BJ (cell line): ENCODE results near the gene UBASH3B. TPM values are rescaled to one million over a fixed set of nuclear protein-coding genes. Genes with fewer than 3 reads are reported as not detected.

Source experiments
- CTCF ChIA-PET: fragments of 350-600 bp; formaldehyde crosslinking; extraction: SDS; loops from one replicate; lab custom pipeline; 2021; ENCODE audit warnings: antibody characterized with exemption, inconsistent platforms; lab: Yijun Ruan, JAX
- POLR2A ChIA-PET: fragments of 300-600 bp; sonication (Branson Sonifier 250); formaldehyde crosslinking; extraction: SDS; loops from one replicate; lab custom pipeline; 2021; ENCODE audit warnings: antibody characterized with exemption; lab: Charles Lee
- DNase-seq: peaks from one replicate; pipeline ENCODE4 v3.0.0-alpha.2; 2011; ENCODE audit warnings: low read depth
- H3K27me3 ChIP-seq: 2 replicates; pipeline ENCODE4 v1.6.0; 2011; ENCODE audit warnings: low read length; ENCODE audit not compliant: control insufficient read depth, insufficient read depth
- H3K36me3 ChIP-seq: 2 replicates; pipeline ENCODE4 v1.5.1; 2011; ENCODE audit warnings: low read length; ENCODE audit not compliant: control insufficient read depth, insufficient read depth
- H3K4me3 ChIP-seq: 2 replicates; pipeline ENCODE4 v1.5.1; 2011; ENCODE audit warnings: low read depth, mild to moderate bottlenecking, control low read depth, low read length
- polyA plus RNA-seq: library from polyadenylated mRNA; depleted of rRNA; stranded (reverse); fragments of >200 nt; gene quantifications from 2 replicates; pipeline ENCODE4 v1.2.3, GENCODE V29; 2011
- TF ChIP-seq, protein P1 (sequence below): IDR thresholded peaks from 2 replicates; pipeline ENCODE4 v1.5.1; 2011; ENCODE audit warnings: low read depth, mild to moderate bottlenecking, control low read depth, inconsistent platforms, low read length, moderate library complexity; ENCODE audit not compliant: insufficient read depth

UBASH3B gene
- polyA plus RNA-seq, 1 experiment: 28.4 TPM

DNA sequence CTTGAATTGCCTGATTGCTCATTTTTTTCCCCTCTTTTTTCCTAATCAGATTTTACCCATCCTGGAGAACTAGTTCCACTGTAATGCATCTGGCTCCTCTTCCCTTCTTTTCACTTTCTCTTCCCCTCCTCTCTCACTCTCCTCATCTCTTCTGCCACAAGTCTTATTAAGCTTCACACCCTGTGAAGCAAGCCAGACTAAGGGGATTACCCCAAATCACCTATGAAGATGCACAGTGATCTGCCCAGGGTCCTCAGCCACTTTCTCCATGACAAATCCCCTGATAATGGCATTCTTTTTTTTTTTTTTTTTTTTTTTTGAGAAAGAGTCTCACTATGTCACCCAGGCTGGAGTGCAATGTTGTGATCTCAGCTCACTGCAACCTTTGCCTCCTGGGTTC lies 11.2 kb downstream of the UBASH3B start:
- CTCF ChIA-PET: interaction anchor here (1.8 kb wide), 1 partner anchor 129 kb away, joined by 3 read pairs; no protein-coding TSS in a partner anchor

DNA sequence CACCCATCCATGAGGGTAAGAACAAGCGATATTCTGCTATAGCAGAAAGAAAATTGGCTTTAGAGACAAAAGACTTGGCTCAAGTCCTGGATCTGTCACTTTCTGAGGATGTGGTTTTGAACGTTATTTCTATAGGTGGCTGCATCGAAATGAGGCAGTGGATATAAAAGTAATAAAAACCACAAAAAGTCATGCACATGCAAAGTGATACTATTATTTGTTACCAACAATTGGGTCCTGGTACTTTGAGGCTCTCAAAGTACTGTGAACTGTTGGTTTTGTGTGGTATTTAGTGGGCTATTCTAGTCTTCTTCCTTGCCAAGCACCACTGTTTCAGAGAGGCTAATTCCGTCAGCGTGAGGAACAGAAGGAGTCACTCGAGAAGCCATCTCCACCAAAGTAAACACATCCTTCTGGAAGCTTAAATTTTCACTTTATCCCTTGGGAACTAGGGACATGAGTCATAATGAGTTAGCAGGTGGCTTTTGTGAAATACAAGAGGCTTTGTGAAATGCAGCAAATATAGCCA lies 13.1 kb downstream of the UBASH3B start:
- ChIA-PET POLR2A (interaction anchor here (1.1 kb wide), 1 partner anchor 12 kb away, joined by 4 read pairs; no protein-coding TSS in a partner anchor), CTCF (no interaction called here)
- Histone ChIP-seq H3K27me3 (no peaks in the 10 kb centered on the region), H3K36me3 (no peaks in the 10 kb centered on the region; the same call in 1 of the 2 replicates), H3K4me3 (no peak overlapping the region)
- DNase-seq: no peak
- TF ChIP-seq, protein P1, sequence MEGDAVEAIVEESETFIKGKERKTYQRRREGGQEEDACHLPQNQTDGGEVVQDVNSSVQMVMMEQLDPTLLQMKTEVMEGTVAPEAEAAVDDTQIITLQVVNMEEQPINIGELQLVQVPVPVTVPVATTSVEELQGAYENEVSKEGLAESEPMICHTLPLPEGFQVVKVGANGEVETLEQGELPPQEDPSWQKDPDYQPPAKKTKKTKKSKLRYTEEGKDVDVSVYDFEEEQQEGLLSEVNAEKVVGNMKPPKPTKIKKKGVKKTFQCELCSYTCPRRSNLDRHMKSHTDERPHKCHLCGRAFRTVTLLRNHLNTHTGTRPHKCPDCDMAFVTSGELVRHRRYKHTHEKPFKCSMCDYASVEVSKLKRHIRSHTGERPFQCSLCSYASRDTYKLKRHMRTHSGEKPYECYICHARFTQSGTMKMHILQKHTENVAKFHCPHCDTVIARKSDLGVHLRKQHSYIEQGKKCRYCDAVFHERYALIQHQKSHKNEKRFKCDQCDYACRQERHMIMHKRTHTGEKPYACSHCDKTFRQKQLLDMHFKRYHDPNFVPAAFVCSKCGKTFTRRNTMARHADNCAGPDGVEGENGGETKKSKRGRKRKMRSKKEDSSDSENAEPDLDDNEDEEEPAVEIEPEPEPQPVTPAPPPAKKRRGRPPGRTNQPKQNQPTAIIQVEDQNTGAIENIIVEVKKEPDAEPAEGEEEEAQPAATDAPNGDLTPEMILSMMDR: no peak

More for the DNA sequence above, 11.2 kb downstream of the UBASH3B start:
- no peaks in the 10 kb centered on the region for H3K27me3 ChIP-seq
- no peaks in the 10 kb centered on the region; the same call in 1 of the 2 replicates for H3K36me3 ChIP-seq
- no peak overlapping the region for H3K4me3 ChIP-seq
- POLR2A ChIA-PET: no interaction called here
- DNase-seq: no peak
- TF ChIP-seq, protein P1: no peak

DNA sequence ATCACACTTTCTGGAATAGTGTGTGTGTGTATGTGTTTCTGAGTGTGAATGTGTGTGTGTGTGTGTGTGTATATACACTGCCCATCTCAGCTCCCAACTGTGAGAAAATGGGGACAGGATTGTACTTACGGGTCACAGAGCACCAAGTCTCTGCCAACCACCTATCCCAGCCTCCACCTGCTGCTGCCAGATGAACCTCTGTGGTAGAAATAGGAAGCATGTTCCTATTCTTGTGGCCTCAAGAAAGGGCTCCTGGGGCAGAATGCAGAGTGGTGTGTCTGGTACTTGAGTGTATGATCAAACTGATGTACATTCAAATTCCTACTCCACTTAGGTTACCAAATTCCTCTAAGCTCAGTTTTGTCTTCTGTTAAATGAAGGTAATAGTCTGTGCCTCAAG lies 14.6 kb downstream of the UBASH3B start:
- ChIA-PET CTCF (interaction anchor here (0.6 to 1.8 kb wide), 5 partner anchors 9 to 89 kb away, joined by 3 to 4 read pairs (median 3); partner anchors contain the start of gene UBASH3B), POLR2A (no interaction called here)
- H3K36me3 ChIP-seq: no peaks in the 10 kb centered on the region; the same call in 1 of the 2 replicates
- H3K4me3 ChIP-seq: no peak overlapping the region
- no peak for DNase-seq
- H3K27me3 ChIP-seq: no peaks in the 10 kb centered on the region
- TF ChIP-seq, protein P1: no peak

DNA sequence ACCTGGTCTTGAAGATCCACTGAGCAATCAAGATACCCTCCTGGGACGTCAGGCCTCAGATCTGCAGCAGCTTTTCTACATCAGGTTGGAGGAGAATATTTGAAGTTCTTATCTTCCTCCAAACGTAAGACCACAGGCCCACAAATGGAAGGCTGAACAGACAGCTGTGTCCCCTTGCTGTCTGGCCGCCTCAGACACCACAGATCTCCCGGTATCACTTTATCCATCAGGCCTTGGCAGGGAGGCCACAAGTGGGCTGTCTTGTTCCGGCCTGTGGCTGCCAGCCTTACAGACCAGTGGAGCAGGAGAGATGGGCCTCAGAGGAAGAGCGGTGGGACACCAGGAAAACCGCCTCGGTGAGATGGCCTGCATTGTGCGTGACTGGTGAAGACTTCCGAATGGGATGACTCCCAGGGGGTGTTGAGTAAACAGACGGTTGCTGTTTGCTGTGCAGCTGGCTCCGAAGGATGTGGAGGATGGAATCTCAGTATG lies 15.9 kb downstream of the UBASH3B start:
- Histone ChIP-seq H3K4me3 (no peak overlapping the region), H3K36me3 (no peaks in the 10 kb centered on the region; the same call in 1 of the 2 replicates), H3K27me3 (no peaks in the 10 kb centered on the region)
- TF ChIP-seq, protein P1: no peak
- DNase-seq: no peak
- ChIA-PET CTCF (interaction anchor here (1.8 kb wide), 1 partner anchor 15 kb away, joined by 4 read pairs; no protein-coding TSS in a partner anchor), POLR2A (no interaction called here)

GRCh38 chr11:122672892-122673291 lies 17.4 kb downstream of the UBASH3B start:
- TF ChIP-seq, protein P1: no peak
- H3K27me3 ChIP-seq: no peaks in the 10 kb centered on the region
- DNase-seq: no peak
- no peaks in the 10 kb centered on the region; the same call in 1 of the 2 replicates for H3K36me3 ChIP-seq
- POLR2A ChIA-PET: no interaction called here
- no peak overlapping the region for H3K4me3 ChIP-seq
- CTCF ChIA-PET: no interaction called here
